Duodenal mucosa (tissue), 2 donors: Measurements from ENCODE around the gene SDR42E2.
"Not testable (repeated sequence)": the region's sequence is repeated elsewhere in the genome, so short reads cannot be mapped to it uniquely, and the experiment has no call there.

ENCODE experiments used
- H3K27ac ChIP-seq: one replicate; pipeline ENCODE4 v1.7.0; 2013; ENCODE audit warnings: low read depth, low read length
- H3K27me3 ChIP-seq, 2 donors: one replicate each; pipeline ENCODE4 v1.7.0; 2013; ENCODE audit warnings: low read length in 2 of 2, control low read depth in 1 of 2; ENCODE audit not compliant: insufficient read depth in 2 of 2, control insufficient read depth in 1 of 2
- H3K36me3 ChIP-seq, 2 donors: one replicate each; pipeline ENCODE4 v1.7.0; 2013; ENCODE audit warnings: low read length in 2 of 2, control low read depth in 1 of 2; ENCODE audit not compliant: insufficient read depth in 2 of 2, control insufficient read depth in 1 of 2
- H3K4me1 ChIP-seq, 2 donors: one replicate each; pipeline ENCODE4 v1.7.0; 2013; ENCODE audit warnings: low read length in 2 of 2, control low read depth in 1 of 2; ENCODE audit not compliant: insufficient read depth in 2 of 2, control insufficient read depth in 1 of 2
- H3K4me3 ChIP-seq, 2 donors: one replicate each; pipeline ENCODE4 v1.7.0; 2013; ENCODE audit warnings: low read length in 2 of 2, low read depth in 1 of 2
- H3K9ac ChIP-seq, 2 donors: one replicate each; pipeline ENCODE4 v1.7.0; 2013; ENCODE audit warnings: low read length in 2 of 2, low read depth in 1 of 2
- H3K9me3 ChIP-seq, 2 donors: one replicate each; pipeline ENCODE4 v1.7.0; 2013; ENCODE audit warnings: low read length in 2 of 2, control low read depth in 1 of 2; ENCODE audit not compliant: control insufficient read depth in 1 of 2

The SDR42E2 gene

GRCh38 chr16:22190776-22191531 is 28.6 kb downstream of the SDR42E2 start:
- Histone ChIP-seq H3K9ac (peak overlapping the region; percentile 76 to 84), H3K36me3 (no peaks in the 10 kb centered on the region), H3K4me3 (peak overlapping the region; percentile 61 to 70), H3K9me3 (no peaks in the 10 kb centered on the region), H3K27ac (peak overlapping the region; percentile 95), H3K4me1 (peaks cover 28 to 38% of the 10 kb centered on the region in 2 donors), H3K27me3 (no peaks in the 10 kb centered on the region)

GRCh38 chr16:22191532-22192260 is 29.4 kb downstream of the SDR42E2 start:
- H3K27me3 ChIP-seq, result no peaks in the 10 kb centered on the region
- H3K27ac ChIP-seq, result peak overlapping the region; percentile 95
- peak overlapping the region; percentile 61 to 70 for H3K4me3 ChIP-seq
- peaks cover 28 to 38% of the 10 kb centered on the region in 2 donors for H3K4me1 ChIP-seq
- peak overlapping the region; percentile 76 to 84 for H3K9ac ChIP-seq
- H3K9me3 ChIP-seq, result no peaks in the 10 kb centered on the region
- no peaks in the 10 kb centered on the region for H3K36me3 ChIP-seq

GRCh38 chr16:22192261-22193062 is 30.2 kb downstream of the SDR42E2 start:
- peaks cover 28 to 38% of the 10 kb centered on the region in 2 donors for H3K4me1 ChIP-seq
- H3K36me3 ChIP-seq, result no peaks in the 10 kb centered on the region
- no peaks in the 10 kb centered on the region for H3K27me3 ChIP-seq
- H3K9ac ChIP-seq, result peak overlapping the region; percentile 76 to 84
- peak overlapping the region; percentile 61 to 70 for H3K4me3 ChIP-seq
- H3K27ac ChIP-seq, result peak overlapping the region; percentile 71
- no peaks in the 10 kb centered on the region for H3K9me3 ChIP-seq

GRCh38 chr16:22193063-22193411 is 30.7 kb downstream of the SDR42E2 start:
- H3K4me1 ChIP-seq, result peaks cover 28 to 38% of the 10 kb centered on the region in 2 donors
- no peaks in the 10 kb centered on the region for H3K36me3 ChIP-seq
- H3K9ac ChIP-seq, result no peak overlapping the region
- no peaks in the 10 kb centered on the region for H3K9me3 ChIP-seq
- no peak overlapping the region for H3K27ac ChIP-seq
- no peaks in the 10 kb centered on the region for H3K27me3 ChIP-seq
- no peak overlapping the region for H3K4me3 ChIP-seq

- Histone ChIP-seq H3K9ac (peak overlapping the region in 1 of 2 donors; percentile 60), H3K4me1 (peaks cover 13 to 20% of the 10 kb centered on the region in 2 donors)
Measured at GRCh38 chr16:22194707-22195444, 32.6 kb downstream of the SDR42E2 start.

GRCh38 chr16:22195445-22195694 is 33.1 kb downstream of the SDR42E2 start:
- Histone ChIP-seq H3K4me3 (peak overlapping the region; percentile 83 to 87), H3K4me1 (peaks cover 13 to 17% of the 10 kb centered on the region in 2 donors), H3K9ac (peak overlapping the region in 1 of 2 donors; percentile 60), H3K36me3 (no peaks in the 10 kb centered on the region), H3K9me3 (no peaks in the 10 kb centered on the region), H3K27ac (no peak overlapping the region), H3K27me3 (no peaks in the 10 kb centered on the region)

More at GRCh38 chr16:22194707-22195444, 32.6 kb downstream of the SDR42E2 start:
- no peaks in the 10 kb centered on the region for H3K9me3 ChIP-seq
- no peaks in the 10 kb centered on the region for H3K27me3 ChIP-seq
- H3K27ac ChIP-seq, result no peak overlapping the region
- H3K36me3 ChIP-seq, result no peaks in the 10 kb centered on the region
- H3K4me3 ChIP-seq, result peak overlapping the region in 1 of 2 donors; percentile 83

GRCh38 chr16:22195695-22196558 is 33.6 kb downstream of the SDR42E2 start:
- H3K9me3 ChIP-seq, result no peaks in the 10 kb centered on the region
- H3K4me1 ChIP-seq, result peaks cover 13 to 17% of the 10 kb centered on the region in 2 donors
- no peaks in the 10 kb centered on the region for H3K36me3 ChIP-seq
- H3K9ac ChIP-seq, result peak overlapping the region; percentile 60 to 67
- no peak overlapping the region for H3K27ac ChIP-seq
- no peaks in the 10 kb centered on the region for H3K27me3 ChIP-seq
- H3K4me3 ChIP-seq, result peak overlapping the region; percentile 83 to 87

GRCh38 chr16:22196559-22197168 is 34.4 kb downstream of the SDR42E2 start:
- Histone ChIP-seq H3K9ac (peak overlapping the region in 1 of 2 donors; percentile 67), H3K4me3 (peak overlapping the region; percentile 83 to 87), H3K4me1 (peaks cover 12 to 16% of the 10 kb centered on the region in 2 donors)
- H3K36me3 ChIP-seq, H3K9me3 ChIP-seq, H3K27ac ChIP-seq, H3K27me3 ChIP-seq: not testable (repeated sequence)
